ENCODE results near the gene CAMK2A.

Gene CAMK2A

GRCh38 chr5:150316320-150316719, 26.7 kb upstream of the CAMK2A start:
- DNase-seq (ENCODE audit: low read depth, low spot score) = no peak

DNA sequence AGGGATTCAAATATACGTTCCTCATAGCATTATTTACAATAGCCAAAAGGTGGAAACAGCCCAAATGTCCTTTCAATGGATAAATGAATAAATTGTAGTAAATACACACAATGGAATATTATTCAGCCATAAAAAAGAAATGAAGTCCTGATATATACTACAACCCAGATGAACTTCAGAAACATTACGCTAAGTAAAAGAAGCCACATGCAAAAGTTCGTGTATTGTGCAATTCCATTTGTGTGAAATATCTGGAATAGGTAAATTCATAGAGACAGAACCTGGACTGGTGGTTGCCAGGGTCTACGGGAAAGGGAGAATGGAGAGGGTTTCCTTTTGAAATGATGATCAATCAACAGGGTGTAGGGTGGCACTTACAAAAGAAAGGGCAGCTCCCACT, 25.7 kb upstream of the CAMK2A start:
- DNase-seq (ENCODE audit: low read depth, low spot score) = no peak

DNA sequence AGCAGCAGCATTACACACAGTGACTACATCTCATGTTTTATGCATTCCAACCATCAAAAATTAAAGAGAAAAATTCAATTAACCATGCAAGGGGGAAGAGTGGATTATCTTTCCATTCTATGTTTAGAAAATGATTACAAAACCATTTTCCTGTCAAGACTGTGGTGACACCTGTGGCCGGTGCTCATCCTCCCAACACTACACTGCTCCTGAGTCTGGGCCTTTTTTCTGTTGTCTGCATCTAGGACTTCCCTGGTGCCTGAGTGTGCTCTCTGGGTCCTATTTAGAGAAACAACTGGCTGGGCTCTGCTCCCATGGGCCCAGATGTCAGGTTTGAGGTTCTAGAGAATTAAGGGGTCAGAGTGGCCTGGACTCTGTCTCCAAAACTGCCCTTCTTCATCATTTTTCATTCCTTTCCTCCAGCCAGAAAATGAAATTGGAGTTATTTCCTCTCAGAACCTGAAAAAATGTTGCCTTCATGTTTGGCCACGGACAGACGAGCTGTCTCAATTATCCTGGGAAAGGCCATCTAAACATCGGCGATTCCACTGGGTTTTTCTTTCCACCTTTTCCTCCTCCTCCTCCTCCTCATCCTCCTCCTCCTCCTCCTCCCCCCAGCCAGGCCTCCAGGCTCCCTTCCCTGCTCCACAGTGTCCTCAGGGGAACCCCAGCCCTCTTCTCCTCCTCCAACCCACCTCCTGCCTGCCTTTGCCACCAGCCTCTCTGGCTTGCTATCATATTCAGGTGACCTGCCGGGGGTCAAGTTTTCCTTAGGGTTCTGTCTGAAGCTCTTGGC, 24.5 kb upstream of the CAMK2A start:
- DNase-seq (ENCODE audit: low read depth, low spot score) = no peak

- no peak for DNase-seq (ENCODE audit: low read depth, low spot score)
Measured at GRCh38 chr5:150313501-150313900, 23.9 kb upstream of the CAMK2A start.

- no peak for DNase-seq (ENCODE audit: low read depth, low spot score)
Measured at GRCh38 chr5:150312518-150312917, 22.9 kb upstream of the CAMK2A start.

DNA sequence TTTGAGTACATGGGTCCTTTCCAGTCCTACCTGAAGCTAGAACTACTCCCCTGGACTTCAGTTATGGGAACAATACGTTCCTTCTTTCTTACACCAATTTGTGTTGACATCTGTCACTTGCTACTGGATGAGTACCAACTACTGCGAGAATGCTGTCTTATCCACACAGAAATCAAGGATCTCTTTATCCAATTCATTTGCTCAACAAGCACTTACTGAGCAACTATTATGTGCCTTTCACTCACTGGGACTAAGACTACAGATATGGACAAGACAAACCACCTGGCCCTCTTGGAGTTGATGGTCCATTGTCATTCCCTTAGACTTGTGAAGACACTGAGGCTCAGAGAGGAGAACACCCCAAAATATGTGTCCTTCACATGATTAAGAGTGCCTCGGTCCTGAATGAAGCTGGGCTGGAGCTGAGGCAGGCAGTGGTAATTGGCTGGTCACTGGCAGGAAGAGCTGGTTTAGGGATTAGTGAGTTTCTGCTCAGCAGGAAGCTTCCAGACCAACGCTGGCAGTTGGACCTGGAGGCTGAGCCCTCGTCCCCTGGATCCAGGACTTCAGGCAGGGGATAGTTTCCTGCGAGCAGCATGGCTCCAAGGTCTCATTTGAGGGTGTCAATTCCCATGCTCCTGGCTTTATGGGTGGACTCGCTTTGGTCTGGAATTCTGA, 21.6 kb upstream of the CAMK2A start:
- no peak for DNase-seq (ENCODE audit: low read depth, low spot score)

GRCh38 chr5:150310246-150310645, 20.7 kb upstream of the CAMK2A start:
- no peak for DNase-seq (ENCODE audit: low read depth, low spot score)

- no peak for DNase-seq (ENCODE audit: low read depth, low spot score)
Measured at GRCh38 chr5:150309886-150310239, 20.3 kb upstream of the CAMK2A start.

DNA sequence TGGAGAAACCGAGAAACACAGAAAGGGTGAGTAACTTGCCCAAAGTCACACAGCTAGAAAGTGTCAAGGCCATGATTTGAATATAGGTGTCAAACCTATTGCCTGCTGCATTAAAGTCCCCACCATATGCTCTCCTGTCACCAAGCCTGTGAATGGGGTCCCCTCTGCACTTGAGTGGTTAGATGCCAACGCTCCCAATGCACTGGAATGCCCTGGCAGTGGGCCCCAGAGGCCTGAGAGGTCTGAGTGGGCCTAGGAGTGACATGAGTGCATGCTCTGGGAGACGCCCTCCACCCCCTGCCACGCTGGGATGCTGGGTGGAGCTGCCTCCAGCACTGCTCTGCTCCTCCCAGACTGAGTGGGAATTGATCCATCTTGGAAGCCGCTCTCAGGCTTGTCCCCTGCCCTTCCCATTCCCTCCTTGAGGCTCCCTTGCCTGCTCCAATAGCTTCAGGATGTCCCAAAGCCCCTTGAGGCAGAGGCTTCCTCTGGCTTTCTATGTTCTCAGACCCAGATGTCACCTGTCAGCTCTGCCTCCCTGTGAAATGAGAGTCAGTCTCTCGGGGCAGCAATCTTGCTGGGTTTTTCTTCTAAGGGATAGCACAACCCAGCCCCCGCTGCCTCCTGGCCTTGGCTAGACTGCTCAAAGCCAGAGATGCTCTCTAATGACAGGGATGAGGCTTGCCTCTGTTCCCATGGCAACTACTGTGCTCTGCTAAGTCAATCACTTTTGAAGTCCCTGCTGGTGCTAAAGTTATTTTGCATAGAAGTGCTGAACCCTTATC, 19.7 kb upstream of the CAMK2A start:
- no peak for DNase-seq (ENCODE audit: low read depth, low spot score)

DNA sequence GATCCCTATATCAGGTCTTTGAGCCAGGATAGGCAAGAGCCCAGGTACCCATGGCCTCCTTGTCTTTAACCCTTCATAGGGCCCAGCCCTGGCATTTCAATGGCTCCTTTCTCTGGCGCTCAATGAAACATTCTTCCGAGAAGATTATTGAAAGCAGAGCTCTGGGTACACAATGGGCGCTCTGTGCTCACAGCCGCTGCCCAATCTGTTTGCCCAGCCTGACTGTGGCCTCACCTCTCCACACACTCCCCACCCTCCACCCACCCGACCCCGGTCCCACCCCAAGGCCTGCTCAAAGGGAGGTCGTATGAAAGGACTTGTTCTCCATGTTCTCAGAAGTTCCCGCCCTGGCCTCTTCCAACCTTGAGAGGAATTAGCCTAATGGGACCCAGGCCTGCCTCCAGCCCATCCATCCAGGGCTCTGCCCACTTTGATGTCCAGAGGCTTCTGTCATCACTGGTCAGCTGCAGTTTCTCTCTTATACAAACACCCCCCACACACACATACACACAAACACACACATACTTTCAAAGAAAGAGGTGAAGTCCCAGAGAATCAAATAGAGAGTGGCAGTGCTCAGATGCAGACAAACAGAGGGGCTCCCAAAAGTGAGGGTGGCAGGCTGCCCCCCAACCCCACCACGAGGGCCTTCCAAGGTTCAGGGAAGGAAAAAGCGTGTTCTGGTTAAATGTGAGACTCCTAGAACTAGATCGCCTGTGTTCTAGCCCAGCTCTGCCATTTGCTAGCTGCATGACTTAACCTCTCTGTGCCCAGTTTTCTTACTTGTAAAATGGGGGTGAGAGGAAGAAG, 18.2 kb upstream of the CAMK2A start:
- DNase-seq (ENCODE audit: low read depth, low spot score) = no peak

- DNase-seq (ENCODE audit: low read depth, low spot score) = no peak
Measured at GRCh38 chr5:150306775-150307174, 17.2 kb upstream of the CAMK2A start.

DNA sequence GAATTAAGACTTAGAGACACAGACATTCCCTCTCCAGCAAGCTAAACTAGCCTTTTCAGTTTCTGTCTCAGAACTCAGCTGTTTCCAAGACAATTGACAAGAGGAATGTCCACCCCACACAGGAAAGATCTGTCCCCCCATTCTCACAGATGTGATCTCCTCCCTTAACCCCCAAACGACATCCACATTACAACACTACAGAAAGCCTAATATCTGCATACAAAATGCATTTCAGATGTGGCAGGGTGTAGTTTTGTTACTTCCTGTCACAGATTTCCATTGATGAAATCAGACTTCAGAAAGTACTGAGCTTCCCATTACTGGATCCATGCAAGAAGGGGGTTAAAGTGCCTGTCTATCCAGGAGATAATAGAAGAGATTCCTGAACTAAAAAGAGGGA, 16.0 kb upstream of the CAMK2A start:
- no peak for DNase-seq (ENCODE audit: low read depth, low spot score)

DNA sequence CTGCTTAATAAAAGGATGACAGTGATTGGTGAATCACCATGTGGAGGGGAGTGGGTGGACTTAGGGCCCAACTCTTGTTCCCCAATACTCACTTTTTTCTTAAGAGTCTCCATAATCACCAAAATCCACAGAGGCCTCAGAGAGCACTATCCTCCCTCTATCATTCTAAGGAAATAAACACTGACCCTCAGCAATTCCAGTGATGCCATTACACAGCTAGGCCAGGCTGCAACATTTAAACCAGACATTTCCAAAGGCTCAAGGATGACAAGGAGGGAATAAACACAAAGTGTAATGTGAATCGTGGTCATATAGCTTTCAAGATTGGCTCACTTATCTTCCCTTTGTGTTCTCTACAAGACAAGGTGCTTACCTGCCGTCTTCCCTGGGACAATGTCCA, 15.5 kb upstream of the CAMK2A start:
- no peak for DNase-seq (ENCODE audit: low read depth, low spot score)

DNA sequence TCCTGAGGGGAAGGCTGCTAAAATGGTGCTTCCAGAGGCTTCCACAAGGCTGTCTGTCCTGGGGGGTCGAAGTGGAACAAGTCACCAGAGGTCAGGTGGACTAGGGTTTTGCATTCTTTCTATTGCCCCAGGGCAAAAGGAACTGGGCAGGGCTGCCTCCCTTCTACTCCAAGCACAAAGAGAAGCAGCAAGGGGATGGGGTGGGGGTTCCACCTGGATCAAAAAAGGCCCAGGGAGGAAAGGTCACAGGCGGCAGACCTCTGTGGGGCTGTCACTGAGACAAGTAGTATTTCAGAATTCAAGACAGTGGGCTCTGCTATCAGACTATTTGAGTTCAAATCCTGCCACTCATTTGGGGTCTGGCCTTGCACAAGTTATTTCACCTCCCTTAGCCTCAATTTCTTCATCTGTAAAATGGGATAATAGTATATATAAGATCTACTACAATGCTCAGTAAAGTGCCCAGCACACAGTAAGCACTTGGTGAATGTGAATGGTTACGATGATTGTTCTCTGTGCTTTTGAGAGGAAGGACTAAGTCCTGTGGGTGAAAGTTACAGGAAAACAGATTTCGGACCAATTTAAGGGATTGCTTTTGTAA, 15.0 kb upstream of the CAMK2A start:
- DNase-seq (ENCODE audit: low read depth, low spot score) = no peak

- no peak for DNase-seq (ENCODE audit: low read depth, low spot score)
Measured at GRCh38 chr5:150303660-150304386, 14.2 kb upstream of the CAMK2A start.

DNA sequence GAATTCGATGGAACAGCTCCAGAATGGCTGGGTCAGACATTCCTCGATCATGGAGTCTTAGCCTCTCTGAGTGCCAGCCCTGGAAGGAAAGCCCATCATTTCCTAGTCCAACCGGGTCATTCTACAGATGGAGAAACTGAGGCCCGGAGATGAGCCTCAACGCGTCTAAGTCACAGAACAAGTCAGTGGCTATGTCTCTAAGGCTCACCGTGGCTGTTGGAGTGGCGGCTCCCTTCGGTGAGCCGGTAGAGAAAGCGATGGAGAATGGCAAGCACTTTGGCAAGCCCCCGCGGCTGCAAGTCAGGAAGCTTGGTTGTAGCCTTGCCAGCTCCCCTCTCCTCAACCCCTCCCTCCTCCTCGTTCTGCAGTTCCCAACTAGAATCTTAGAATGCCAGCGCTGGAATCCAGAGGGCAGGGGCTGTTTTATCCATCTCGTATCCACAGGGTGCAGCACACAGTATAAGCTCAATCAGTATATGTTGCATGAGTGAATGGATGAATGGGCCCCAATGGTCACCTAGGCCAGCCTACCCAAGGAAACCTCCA, 13.6 kb upstream of the CAMK2A start:
- DNase-seq (ENCODE audit: low read depth, low spot score) = no peak

- DNase-seq (ENCODE audit: low read depth, low spot score) = no peak
Measured at GRCh38 chr5:150302301-150303069, 12.9 kb upstream of the CAMK2A start, which contains the start of gene ARSI. Gene ARSI, minus strand, starts transcription at chr5:150302905. Its CDS starts 532 bp downstream, at chr5:150302373.

DNA sequence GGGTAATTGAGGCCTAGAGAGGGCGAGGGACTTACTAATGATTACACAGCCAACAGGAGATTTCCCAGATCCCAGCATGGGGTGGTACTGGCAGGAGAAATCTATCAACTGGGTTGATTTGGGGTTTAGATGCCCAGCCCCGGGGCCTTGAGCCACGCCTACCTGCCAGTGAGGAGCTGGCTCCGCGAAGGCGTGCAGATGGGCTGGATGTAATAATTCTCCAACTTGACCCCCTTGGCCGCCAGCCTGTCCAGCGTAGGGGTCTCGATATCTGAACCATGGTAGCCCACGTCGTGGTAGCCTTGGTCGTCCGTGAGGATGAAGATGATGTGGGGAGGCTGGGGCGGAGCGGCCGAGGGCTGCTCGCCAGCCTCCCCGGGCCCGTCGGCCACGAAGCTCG, 12.3 kb upstream of the CAMK2A start:
- DNase-seq (ENCODE audit: low read depth, low spot score) = no peak

GRCh38 chr5:150301170-150301505, 11.6 kb upstream of the CAMK2A start:
- no peak for DNase-seq (ENCODE audit: low read depth, low spot score)
